Ovary (tissue), 9 donors: Measurements from ENCODE around the gene TNFRSF25. TPM values are rescaled to one million over a fixed set of nuclear protein-coding genes. Genes with fewer than 3 reads are reported as not detected.

Source experiments
- DNase-seq, 5 donors: peaks; one replicate each; pipeline ENCODE4 v3.0.0-alpha.2; 2019 to 2020
- H3K27ac ChIP-seq, 2 donors: fragments of 200-600 bp; one replicate each; pipeline versions ENCODE4 v1.5.1 to v1.8.0; 2019 to 2022
- H3K27me3 ChIP-seq: fragments of 200-600 bp; one replicate; pipeline ENCODE4 v1.8.0; 2022
- H3K36me3 ChIP-seq: fragments of 200-600 bp; sonication (generic); one replicate; pipeline ENCODE4 v1.5.1; 2019
- H3K4me1 ChIP-seq: one replicate; pipeline ENCODE4 v1.8.1; 2013; ENCODE audit warnings: mild to moderate bottlenecking, moderate library complexity; ENCODE audit not compliant: insufficient read depth
- H3K4me3 ChIP-seq: fragments of 200-600 bp; sonication (generic); one replicate; pipeline ENCODE4 v1.5.1; 2017
- H3K9me3 ChIP-seq, 2 donors: fragments of 200-600 bp in 1 of 2; sonication (generic) in 1 of 2; one replicate each; pipeline versions ENCODE4 v1.5.1 to v1.8.1; 2013 to 2019; ENCODE audit warnings: mild to moderate bottlenecking in 1 of 2, moderate library complexity in 1 of 2
- EP300 ChIP-seq: sonication (generic); formaldehyde crosslinking; IDR thresholded peaks from one replicate; pipeline ENCODE4 v1.6.1; 2017; ENCODE audit warnings: antibody characterized with exemption
- POLR2A ChIP-seq: fragments of 450-650 bp; IDR thresholded peaks from one replicate; pipeline ENCODE4 v1.6.1; 2017; ENCODE audit warnings: antibody characterized with exemption, mild to moderate bottlenecking, moderate library complexity
- WGBS, 3 donors: extraction: QIAGEN DNeasy Blood & Tissue Kit in 1 of 3; methylation state at CpG; one replicate each; pipeline versions ENCODE4 v1.1.5 to v1.1.7; 2013 to 2017; 5-methylcytosine and 5-hydroxymethylcytosine counted together
- intact Hi-C, 4 donors: fragments of 100-400 bp; cut with DNase I; formaldehyde crosslinking; loops; one replicate each; pipeline versions ENCODE4 v1.11.0 to v1.15.1; 2022 to 2023
- polyA plus RNA-seq, 2 donors: library from polyadenylated mRNA; stranded (reverse); fragments of 200-250 nt in 1 of 2; fragments of 350-450 nt in 1 of 2; fragmentation: Illumina TruSeq in 1 of 2; extraction: RNeasy Lipid Tissue Mini Kit (QIAGEN cat#74804) in 1 of 2; gene quantifications; one replicate each; pipeline ENCODE4 v1.2.3, GENCODE V29; 2013 to 2014
- total RNA-seq, 7 donors: library from RNA; depleted of rRNA in 2 of 7; stranded (reverse); fragments of >200 nt in 2 of 7; fragmentation: NEBNext Ultra II Directional in 3 of 7; extraction: Animal tissue kit (Norgen Biotek cat#: 25700) in 3 of 7; gene quantifications; one replicate each; pipeline versions ENCODE4 v1.1.0 to v1.2.4, GENCODE V29; 2016 to 2023
- TF ChIP-seq, protein P1 (sequence below), 3 donors: fragments of 450-650 bp in 2 of 3; fragments of 200-600 bp in 1 of 3; IDR thresholded peaks; one replicate each; pipeline versions ENCODE4 v1.5.1 to v1.8.0; 2016 to 2022; ENCODE audit warnings: antibody characterized with exemption in 3 of 3, mild to moderate bottlenecking in 1 of 3
- donor health status: DM: no; HTN: no; CAD: no; lungs with moderate emphysema.
- donor health status: DM: no; HTN: no; CAD: no.
- donor health status: Bipolar disorder and iron deficiency.
- donor health status: DM: yes; HTN: yes; CAD: no.
- donor health status: DM: no; HTN: no; CAD: no.
- donor health status: DM: yes; HTN: yes; CAD: no.

The TNFRSF25 gene
- total and polyA plus RNA-seq, 9 donors: 1.7 to 13.1 (median 7.7) TPM

DNA sequence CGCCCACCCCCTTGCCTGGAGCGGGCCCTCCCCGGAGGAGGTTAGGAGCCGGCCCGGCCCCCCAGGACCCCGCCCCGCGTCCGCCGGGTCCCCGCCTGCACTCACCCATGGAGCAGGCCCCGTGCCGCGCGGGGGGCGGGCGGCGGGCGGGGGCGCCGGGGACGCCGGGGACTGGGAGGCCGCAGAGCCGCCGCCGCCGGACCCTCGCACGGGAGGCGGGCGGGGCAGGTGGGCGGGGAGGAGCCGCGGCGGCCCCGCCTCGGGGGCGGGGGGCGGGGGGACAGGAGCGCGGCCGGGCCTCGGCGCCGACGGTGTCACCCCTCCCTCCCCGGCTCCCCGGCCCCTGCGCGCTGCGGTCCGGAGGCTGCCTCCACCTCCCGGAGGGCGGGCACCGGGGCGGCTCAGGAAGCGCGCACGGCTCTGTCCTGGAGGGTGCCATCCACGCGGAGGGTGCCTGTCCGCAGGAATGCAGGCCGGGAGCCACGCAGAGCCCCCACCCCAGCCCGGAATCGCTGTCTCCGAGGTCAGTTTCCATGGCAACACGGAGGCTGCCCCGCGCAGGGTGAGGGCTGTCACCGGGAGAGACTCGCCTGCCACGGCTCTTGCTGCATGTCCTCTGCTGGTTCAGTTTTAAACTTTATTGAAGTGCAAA lies 31.4 kb upstream of the TNFRSF25 start:
- intact Hi-C loops: loop anchor here in 1 of 4 donors (10.0 kb wide), 1 partner anchor 57 kb away; the partner anchor contains the start of genes NOL9 and TAS1R1
- no peaks in the 10 kb centered on the region for H3K27me3 ChIP-seq
- DNase-seq: peak; percentile 51 to 63 (median 58)
- WGBS, 3 donors: 0% methylated on average over 20 to 64 of the region's 74 CpGs
- peak overlapping the region in 1 of 2 donors; percentile 7 for H3K27ac ChIP-seq
- H3K4me3 ChIP-seq: peak overlapping the region; percentile 53
- no peaks in the 10 kb centered on the region for H3K9me3 ChIP-seq
- no peaks in the 10 kb centered on the region for H3K36me3 ChIP-seq
- no peak for TF ChIP-seq EP300
- no peak for TF ChIP-seq POLR2A
- TF ChIP-seq, protein P1, sequence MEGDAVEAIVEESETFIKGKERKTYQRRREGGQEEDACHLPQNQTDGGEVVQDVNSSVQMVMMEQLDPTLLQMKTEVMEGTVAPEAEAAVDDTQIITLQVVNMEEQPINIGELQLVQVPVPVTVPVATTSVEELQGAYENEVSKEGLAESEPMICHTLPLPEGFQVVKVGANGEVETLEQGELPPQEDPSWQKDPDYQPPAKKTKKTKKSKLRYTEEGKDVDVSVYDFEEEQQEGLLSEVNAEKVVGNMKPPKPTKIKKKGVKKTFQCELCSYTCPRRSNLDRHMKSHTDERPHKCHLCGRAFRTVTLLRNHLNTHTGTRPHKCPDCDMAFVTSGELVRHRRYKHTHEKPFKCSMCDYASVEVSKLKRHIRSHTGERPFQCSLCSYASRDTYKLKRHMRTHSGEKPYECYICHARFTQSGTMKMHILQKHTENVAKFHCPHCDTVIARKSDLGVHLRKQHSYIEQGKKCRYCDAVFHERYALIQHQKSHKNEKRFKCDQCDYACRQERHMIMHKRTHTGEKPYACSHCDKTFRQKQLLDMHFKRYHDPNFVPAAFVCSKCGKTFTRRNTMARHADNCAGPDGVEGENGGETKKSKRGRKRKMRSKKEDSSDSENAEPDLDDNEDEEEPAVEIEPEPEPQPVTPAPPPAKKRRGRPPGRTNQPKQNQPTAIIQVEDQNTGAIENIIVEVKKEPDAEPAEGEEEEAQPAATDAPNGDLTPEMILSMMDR (IDR thresholded peaks at IDR 0.05): no peak
- peaks cover 11% of the 10 kb centered on the region for H3K4me1 ChIP-seq

DNA sequence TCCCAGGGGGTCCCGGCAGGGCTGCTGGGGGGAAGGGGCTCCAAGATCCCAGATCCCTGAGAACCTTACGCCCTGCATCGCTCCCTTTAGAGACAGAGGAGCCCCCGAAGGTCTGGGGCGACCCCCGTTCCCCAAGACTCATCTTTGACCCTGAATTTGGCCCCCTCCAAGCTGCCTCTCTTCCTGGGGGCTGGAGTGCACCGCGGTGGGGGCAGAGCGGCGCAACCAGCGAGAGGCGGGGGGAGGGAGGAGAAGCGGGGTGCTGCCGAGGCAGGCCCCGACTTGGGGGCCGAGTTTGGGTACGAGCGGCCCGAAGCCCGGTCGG lies 30.9 kb upstream of the TNFRSF25 start:
- intact Hi-C loops: loop anchor here in 1 of 4 donors (10.0 kb wide), 1 partner anchor 58 kb away; the partner anchor contains the start of genes NOL9 and TAS1R1
- no peaks in the 10 kb centered on the region for H3K9me3 ChIP-seq
- DNase-seq: no peak
- WGBS, 3 donors: 1 to 3% (median 1%) methylated on average over 19 to 21 of the region's 21 CpGs
- no peaks in the 10 kb centered on the region for H3K36me3 ChIP-seq
- H3K4me1 ChIP-seq: peaks cover 7% of the 10 kb centered on the region
- peak overlapping the region; percentile 53 for H3K4me3 ChIP-seq
- TF ChIP-seq, protein P1 (IDR thresholded peaks at IDR 0.05): no peak
- TF ChIP-seq POLR2A: no peak
- no peak for TF ChIP-seq EP300
- peak overlapping the region in 1 of 2 donors; percentile 7 for H3K27ac ChIP-seq
- H3K27me3 ChIP-seq: no peaks in the 10 kb centered on the region

DNA sequence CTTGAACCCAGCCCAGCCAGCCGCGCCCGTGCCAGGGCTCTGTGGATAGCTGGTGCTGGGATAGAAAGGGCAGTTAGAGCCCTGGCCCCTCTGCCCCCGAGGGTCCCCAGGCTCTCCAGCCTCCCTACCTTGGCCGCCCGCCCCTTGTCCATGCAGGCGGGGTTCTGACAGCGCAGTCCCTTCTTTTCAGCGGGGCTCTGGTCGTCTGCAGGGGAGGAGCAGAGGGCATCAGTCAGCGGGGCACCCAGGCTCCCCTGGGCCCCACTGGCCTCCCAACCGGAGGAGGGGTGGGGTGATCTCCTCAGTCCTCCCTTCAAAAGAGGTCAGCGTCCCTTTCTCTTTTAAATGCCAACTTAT lies 30.4 kb upstream of the TNFRSF25 start:
- Histone ChIP-seq H3K4me3 (no peak overlapping the region), H3K27ac (no peak overlapping the region), H3K9me3 (no peaks in the 10 kb centered on the region), H3K4me1 (peaks cover 4% of the 10 kb centered on the region), H3K36me3 (no peaks in the 10 kb centered on the region), H3K27me3 (no peaks in the 10 kb centered on the region)
- DNase-seq: peak in 1 of 5 donors; percentile 33
- intact Hi-C loops: loop anchor here in 1 of 4 donors (10.0 kb wide), 1 partner anchor 58 kb away; the partner anchor contains the start of genes NOL9 and TAS1R1
- 37% methylated on average over 13 of the region's 13 CpGs for WGBS, 3 donors
- TF ChIP-seq POLR2A (no peak), EP300 (no peak)
- TF ChIP-seq, protein P1 (IDR thresholded peaks at IDR 0.05): no peak

GRCh38 chr1:6495540-6496364 lies 29.8 kb upstream of the TNFRSF25 start:
- no peak overlapping the region for H3K27ac ChIP-seq

More at GRCh38 chr1:6495540-6496364, 29.8 kb upstream of the TNFRSF25 start:
- H3K4me3 ChIP-seq: no peak overlapping the region
- TF ChIP-seq, protein P1 (IDR thresholded peaks at IDR 0.05): no peak
- TF ChIP-seq EP300 (no peak), POLR2A (no peak)
- H3K4me1 ChIP-seq: no peaks in the 10 kb centered on the region
- DNase-seq: peak in 1 of 5 donors; percentile 24
- WGBS, 3 donors: 87 to 90% (median 89%) methylated on average over 14 of the region's 14 CpGs
- intact Hi-C loops: loop anchor here in 1 of 4 donors (10.0 kb wide), 1 partner anchor 59 kb away; the partner anchor contains the start of genes NOL9 and TAS1R1
- no peaks in the 10 kb centered on the region for H3K9me3 ChIP-seq
- no peaks in the 10 kb centered on the region for H3K27me3 ChIP-seq
- no peaks in the 10 kb centered on the region for H3K36me3 ChIP-seq
